Esophagus squamous epithelium (tissue), 5 donors: ENCODE results near the gene MSX1. TPM values are rescaled to one million over a fixed set of nuclear protein-coding genes. Genes with fewer than 3 reads are reported as not detected.

ENCODE experiments used
- DNase-seq: peaks from one replicate; lab custom pipeline; 2025; lab: John Stamatoyannopoulos, UW
- H3K27ac ChIP-seq, 4 donors: fragments of 200-600 bp; sonication (generic); one replicate each; pipeline ENCODE4 v1.5.1; 2016 to 2019; ENCODE audit warnings: mild to moderate bottlenecking in 1 of 4
- H3K27me3 ChIP-seq, 4 donors: fragments of 200-600 bp; sonication (generic); 1 replicate in 3 of 4; 2 replicates in 1 of 4; pipeline versions ENCODE4 v1.5.1 to v1.6.0; 2017 to 2021; ENCODE audit warnings: antibody characterized with exemption in 1 of 4
- H3K36me3 ChIP-seq, 3 donors: fragments of 200-600 bp; sonication (generic); one replicate each; pipeline ENCODE4 v1.5.1; 2016 to 2019
- H3K4me1 ChIP-seq, 3 donors: fragments of 200-600 bp; sonication (generic); one replicate each; pipeline ENCODE4 v1.5.1; 2017 to 2019
- H3K4me3 ChIP-seq, 4 donors: fragments of 200-600 bp; sonication (generic); 1 replicate in 3 of 4; 2 replicates in 1 of 4; pipeline ENCODE4 v1.5.1; 2016 to 2019; ENCODE audit warnings: mild to moderate bottlenecking in 2 of 4, moderate library complexity in 1 of 4
- H3K9me3 ChIP-seq, 3 donors: fragments of 200-600 bp; sonication (generic); one replicate each; pipeline ENCODE4 v1.5.1; 2016 to 2019
- CTCF ChIP-seq, 6 experiments: fragments of 450-650 bp in 4 of 6; fragments of 200-600 bp in 2 of 6; sonication (generic) in 2 of 6; IDR thresholded peaks; one replicate each; pipeline ENCODE4 v1.5.1; 2016 to 2019; ENCODE audit warnings: antibody characterized with exemption in 6 of 6, mild to moderate bottlenecking in 4 of 6, moderate library complexity in 4 of 6
- POLR2A ChIP-seq, 4 donors: fragments of 450-650 bp; IDR thresholded peaks; one replicate each; pipeline ENCODE4 v1.6.1; 2017; ENCODE audit warnings: antibody characterized with exemption in 4 of 4, mild to moderate bottlenecking in 4 of 4, moderate library complexity in 3 of 4
- WGBS, 2 donors: methylation state at CpG; one replicate each; pipeline ENCODE4 v1.1.5; 2018; 5-methylcytosine and 5-hydroxymethylcytosine counted together
- intact Hi-C: fragments of 100-400 bp; cut with DNase I; formaldehyde crosslinking; loops from one replicate; pipeline ENCODE4 v1.15.0; 2022
- total RNA-seq, 4 donors: library from RNA; depleted of rRNA; stranded (reverse); fragments of >200 nt; gene quantifications; one replicate each; pipeline ENCODE4 v1.1.0, GENCODE V29; 2016
- donor health status: DM: yes; HTN: yes; CAD: no.

MSX1 gene
- total RNA-seq, 4 donors from 2014 or later: 0.76 to 1.4 TPM; not detected in 2

- Histone ChIP-seq H3K4me3 (no peak overlapping the region), H3K36me3 (no peaks in the 10 kb centered on the region), H3K9me3 (peaks cover 0 to 3% (median 0%) of the 10 kb centered on the region in 3 donors), H3K27ac (no peak overlapping the region), H3K4me1 (no peaks in the 10 kb centered on the region), H3K27me3 (peaks cover 0 to 21% (median 0%) of the 10 kb centered on the region in 4 donors)
- 75 to 85% methylated on average over 2 of the region's 2 CpGs for WGBS, 2 donors
- TF ChIP-seq POLR2A (IDR thresholded peaks at IDR 0.05): no peak
- TF ChIP-seq CTCF (IDR thresholded peaks at IDR 0.05): no peak
- intact Hi-C loops: no loop called here
- no peak for DNase-seq
These were observed 35.8 kb upstream of the MSX1 start for GRCh38 chr4:4823621-4824162.

GRCh38 chr4:4824232-4824631, 35.2 kb upstream of the MSX1 start:
- 26 to 36% methylated on average over 3 of the region's 3 CpGs for WGBS, 2 donors
- Histone ChIP-seq H3K27me3 (peaks cover 0 to 26% (median 0%) of the 10 kb centered on the region in 4 donors), H3K36me3 (no peaks in the 10 kb centered on the region), H3K9me3 (peaks cover 0 to 3% (median 0%) of the 10 kb centered on the region in 3 donors), H3K4me1 (no peaks in the 10 kb centered on the region), H3K4me3 (no peak overlapping the region), H3K27ac (no peak overlapping the region)
- TF ChIP-seq POLR2A (IDR thresholded peaks at IDR 0.05) (no peak), CTCF (IDR thresholded peaks at IDR 0.05) (no peak)
- intact Hi-C loops: no loop called here
- DNase-seq: no peak

- WGBS, 2 donors: 72 to 78% methylated on average over 7 of the region's 7 CpGs
- Histone ChIP-seq H3K4me3 (no peak overlapping the region), H3K36me3 (no peaks in the 10 kb centered on the region), H3K4me1 (no peaks in the 10 kb centered on the region), H3K27ac (no peak overlapping the region), H3K27me3 (peaks cover 0 to 28% (median 0%) of the 10 kb centered on the region in 4 donors), H3K9me3 (peaks cover 0 to 3% (median 0%) of the 10 kb centered on the region in 3 donors)
- TF ChIP-seq CTCF (IDR thresholded peaks at IDR 0.05) (no peak), POLR2A (IDR thresholded peaks at IDR 0.05) (no peak)
- intact Hi-C loops: no loop called here
- DNase-seq: no peak
These were observed 34.0 kb upstream of the MSX1 start for GRCh38 chr4:4825431-4825830.

DNA sequence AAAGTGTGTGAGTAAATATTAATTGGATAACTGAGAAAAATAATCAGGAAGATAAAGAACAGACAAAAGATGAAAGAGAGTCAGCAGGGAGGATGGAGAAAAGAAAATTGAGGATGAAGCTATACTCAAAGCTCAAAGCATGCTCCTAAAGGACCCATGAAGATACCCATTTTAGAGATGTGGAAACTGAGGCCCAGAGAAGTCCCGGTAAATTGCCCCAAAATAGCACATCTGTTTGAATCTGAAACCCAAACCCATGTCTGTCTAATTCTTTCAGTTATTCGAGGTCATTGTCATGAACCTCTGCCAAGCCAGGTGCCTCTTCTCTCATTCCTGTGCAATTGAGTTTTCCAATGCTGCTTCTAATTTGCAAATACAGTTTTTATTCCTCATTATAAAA, 29.6 kb upstream of the MSX1 start:
- TF ChIP-seq POLR2A (IDR thresholded peaks at IDR 0.05): no peak
- no peak for TF ChIP-seq CTCF (IDR thresholded peaks at IDR 0.05)
- no peaks in the 10 kb centered on the region for H3K9me3 ChIP-seq
- H3K36me3 ChIP-seq: no peaks in the 10 kb centered on the region
- no peaks in the 10 kb centered on the region for H3K4me1 ChIP-seq
- WGBS, 2 donors: 65 to 77% methylated on average over 2 of the region's 2 CpGs
- intact Hi-C loops: no loop called here
- H3K4me3 ChIP-seq: no peak overlapping the region
- DNase-seq: no peak
- H3K27ac ChIP-seq: no peak overlapping the region
- H3K27me3 ChIP-seq: peaks cover 0 to 31% (median 0%) of the 10 kb centered on the region in 4 donors

DNA sequence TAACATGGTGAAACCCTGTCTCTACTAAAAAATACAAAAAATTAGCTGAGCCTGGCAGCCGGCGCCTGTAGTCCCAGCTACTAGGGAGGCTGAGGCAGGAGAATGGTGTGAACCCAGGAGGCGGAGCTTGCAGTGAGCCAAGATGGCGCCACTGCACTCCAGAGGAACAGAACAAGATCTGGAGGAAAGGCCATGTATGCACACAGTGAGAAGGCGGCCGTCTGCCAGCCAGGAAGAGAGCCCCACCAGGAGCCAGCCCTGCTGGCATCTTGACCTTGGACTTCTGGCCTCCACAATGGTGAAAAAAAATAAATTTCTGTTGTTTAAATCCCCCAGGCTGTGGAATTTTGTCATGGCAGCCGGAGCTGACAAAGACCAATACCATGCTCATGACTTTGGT, 28.2 kb upstream of the MSX1 start:
- no peak overlapping the region for H3K4me3 ChIP-seq
- H3K27ac ChIP-seq: no peak overlapping the region
- 85 to 90% methylated on average over 7 of the region's 7 CpGs for WGBS, 2 donors
- no peaks in the 10 kb centered on the region for H3K4me1 ChIP-seq
- no peak for DNase-seq
- peaks cover 0 to 37% (median 0%) of the 10 kb centered on the region in 4 donors for H3K27me3 ChIP-seq
- intact Hi-C loops: no loop called here
- H3K36me3 ChIP-seq: no peaks in the 10 kb centered on the region
- peaks cover 0 to 6% (median 0%) of the 10 kb centered on the region in 3 donors for H3K9me3 ChIP-seq
- TF ChIP-seq CTCF (IDR thresholded peaks at IDR 0.05): no peak
- no peak for TF ChIP-seq POLR2A (IDR thresholded peaks at IDR 0.05)
